Measurements from ENCODE around the gene TGOLN2.
"Not testable (repeated sequence)": the region's sequence is repeated elsewhere in the genome, so short reads cannot be mapped to it uniquely, and the experiment has no call there.

TGOLN2 gene

GRCh38 chr2:85327822-85328617, at the start of gene TGOLN2:
Gene TGOLN2, minus strand, starts transcription at chr2:85327989. Its CDS starts 27 bp downstream, at chr2:85327962.
- DNase-seq: peak; percentile 73

GRCh38 chr2:85377083-85377482, 49.3 kb upstream of the TGOLN2 start:
- no peak for DNase-seq

GRCh38 chr2:85376291-85377065, 48.7 kb upstream of the TGOLN2 start:
- no peak for DNase-seq

- no peak for DNase-seq
Measured at GRCh38 chr2:85371045-85371444, 43.3 kb upstream of the TGOLN2 start.

- DNase-seq: peak; percentile 41
Measured at GRCh38 chr2:85369500-85369899, 41.7 kb upstream of the TGOLN2 start.

GRCh38 chr2:85368921-85369320, 41.1 kb upstream of the TGOLN2 start:
- no peak for DNase-seq

- DNase-seq: no peak
Measured at GRCh38 chr2:85367180-85367579, 39.4 kb upstream of the TGOLN2 start.

- not testable (repeated sequence) for DNase-seq
Measured at GRCh38 chr2:85362653-85363387, 35.0 kb upstream of the TGOLN2 start.

GRCh38 chr2:85357736-85358135, 29.9 kb upstream of the TGOLN2 start:
- no peak for DNase-seq

GRCh38 chr2:85356186-85356585, 28.4 kb upstream of the TGOLN2 start:
- DNase-seq: no peak

- DNase-seq: no peak
Measured at GRCh38 chr2:85355521-85355920, 27.7 kb upstream of the TGOLN2 start.

GRCh38 chr2:85355073-85355410, 27.3 kb upstream of the TGOLN2 start:
- DNase-seq: no peak

- peak; percentile 96 for DNase-seq
Measured at GRCh38 chr2:85354286-85355072, 26.7 kb upstream of the TGOLN2 start, which contains the start of the genes ELMOD3 and RETSAT. Gene ELMOD3, plus strand, starts transcription at chr2:85354769. Its CDS starts 2,430 bp downstream, at chr2:85357199. Gene RETSAT, minus strand, starts transcription at chr2:85354528. Its CDS starts 21 bp downstream, at chr2:85354507.

- DNase-seq: no peak
Measured at GRCh38 chr2:85353876-85354285, 26.1 kb upstream of the TGOLN2 start.

- DNase-seq: no peak
Measured at GRCh38 chr2:85347599-85347998, 19.8 kb upstream of the TGOLN2 start.

GRCh38 chr2:85344356-85344954, 16.7 kb upstream of the TGOLN2 start:
- DNase-seq: no peak

- DNase-seq: not testable (repeated sequence)
Measured at GRCh38 chr2:85343207-85343895, 15.6 kb upstream of the TGOLN2 start.

GRCh38 chr2:85342156-85342555, 14.4 kb upstream of the TGOLN2 start:
- DNase-seq: no peak

GRCh38 chr2:85341269-85342029, 13.7 kb upstream of the TGOLN2 start:
- DNase-seq: no peak

GRCh38 chr2:85340034-85340892, 12.5 kb upstream of the TGOLN2 start:
- DNase-seq: no peak

Data from NCI-H2029 treated with DMSO at 0.1 percent for 48 hours (cell line).